Endothelial cell (in vitro differentiated cells): ENCODE data around the gene PAGE5. TPM values are rescaled to one million over a fixed set of nuclear protein-coding genes. Genes with fewer than 3 reads are reported as not detected.

Experiments used
- DNase-seq: peaks from one replicate; pipeline ENCODE4 v3.0.0; 2021; ENCODE audit warnings: low spot score
- H3K27ac Mint-ChIP-seq: one replicate; pipeline ENCODE4 v1.8.0; 2021; ENCODE audit warnings: mixed read lengths, inconsistent platforms; ENCODE audit not compliant: unreplicated experiment
- H3K27me3 Mint-ChIP-seq: one replicate; pipeline ENCODE4 v1.8.0; 2021; ENCODE audit warnings: mild to moderate bottlenecking, moderate library complexity, mixed read lengths, inconsistent platforms; ENCODE audit not compliant: unreplicated experiment
- H3K36me3 Mint-ChIP-seq: one replicate; pipeline ENCODE4 v1.8.0; 2021; ENCODE audit warnings: mild to moderate bottlenecking, low read depth, mixed read lengths, inconsistent platforms; ENCODE audit not compliant: unreplicated experiment
- H3K4me1 Mint-ChIP-seq: one replicate; pipeline ENCODE4 v1.8.0; 2021; ENCODE audit warnings: mild to moderate bottlenecking, mixed read lengths, inconsistent platforms; ENCODE audit not compliant: unreplicated experiment
- H3K4me3 Mint-ChIP-seq: one replicate; pipeline ENCODE4 v1.8.0; 2021; ENCODE audit warnings: mild to moderate bottlenecking, mixed read lengths, inconsistent platforms; ENCODE audit not compliant: unreplicated experiment
- H3K9me3 Mint-ChIP-seq: one replicate; pipeline ENCODE4 v1.8.0; 2021; ENCODE audit warnings: mixed read lengths, inconsistent platforms; ENCODE audit not compliant: unreplicated experiment
- total RNA-seq: library from RNA; stranded (reverse); fragmentation: NEBNext Ultra II Directional; extraction: Animal tissue kit (Norgen Biotek cat#: 25700); gene quantifications from one replicate; pipeline ENCODE4 v1.2.1, GENCODE V29; 2021; ENCODE audit not compliant: unreplicated experiment
- TF ChIP-seq, protein P1 (sequence below): fragments of 200-600 bp; sonication (generic); IDR thresholded peaks from one replicate; pipeline ENCODE4 v1.5.0; 2021; ENCODE audit warnings: antibody characterized with exemption; ENCODE audit not compliant: unreplicated experiment

The PAGE5 gene
- total RNA-seq, 1 donor from 2014 or later, result not detected

DNA sequence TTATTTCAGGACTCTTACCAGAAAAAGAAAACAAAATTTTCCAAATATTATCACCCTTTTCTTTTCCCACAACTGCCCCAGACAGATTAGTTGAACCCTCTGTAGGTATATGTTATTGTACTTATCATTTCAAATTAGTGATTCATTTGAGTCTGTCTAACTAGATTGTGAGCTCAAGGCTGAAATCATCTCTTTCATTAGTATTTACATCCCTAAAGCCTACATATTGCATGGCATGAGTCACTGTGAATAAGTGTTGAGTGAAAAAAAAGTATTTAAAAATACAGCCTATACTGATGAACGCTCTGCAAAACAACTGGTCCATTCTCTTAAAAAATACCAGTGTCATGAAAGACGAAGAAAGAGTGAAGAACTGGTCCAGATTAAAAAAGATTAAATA lies 40.7 kb downstream of the PAGE5 start:
- no peak overlapping the region for H3K27ac Mint-ChIP-seq
- no peaks in the 10 kb centered on the region for H3K9me3 Mint-ChIP-seq
- no peaks in the 10 kb centered on the region for H3K4me1 Mint-ChIP-seq
- no peaks in the 10 kb centered on the region for H3K36me3 Mint-ChIP-seq
- TF ChIP-seq, protein P1, sequence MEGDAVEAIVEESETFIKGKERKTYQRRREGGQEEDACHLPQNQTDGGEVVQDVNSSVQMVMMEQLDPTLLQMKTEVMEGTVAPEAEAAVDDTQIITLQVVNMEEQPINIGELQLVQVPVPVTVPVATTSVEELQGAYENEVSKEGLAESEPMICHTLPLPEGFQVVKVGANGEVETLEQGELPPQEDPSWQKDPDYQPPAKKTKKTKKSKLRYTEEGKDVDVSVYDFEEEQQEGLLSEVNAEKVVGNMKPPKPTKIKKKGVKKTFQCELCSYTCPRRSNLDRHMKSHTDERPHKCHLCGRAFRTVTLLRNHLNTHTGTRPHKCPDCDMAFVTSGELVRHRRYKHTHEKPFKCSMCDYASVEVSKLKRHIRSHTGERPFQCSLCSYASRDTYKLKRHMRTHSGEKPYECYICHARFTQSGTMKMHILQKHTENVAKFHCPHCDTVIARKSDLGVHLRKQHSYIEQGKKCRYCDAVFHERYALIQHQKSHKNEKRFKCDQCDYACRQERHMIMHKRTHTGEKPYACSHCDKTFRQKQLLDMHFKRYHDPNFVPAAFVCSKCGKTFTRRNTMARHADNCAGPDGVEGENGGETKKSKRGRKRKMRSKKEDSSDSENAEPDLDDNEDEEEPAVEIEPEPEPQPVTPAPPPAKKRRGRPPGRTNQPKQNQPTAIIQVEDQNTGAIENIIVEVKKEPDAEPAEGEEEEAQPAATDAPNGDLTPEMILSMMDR, result no peak
- no peak overlapping the region for H3K4me3 Mint-ChIP-seq
- no peak for DNase-seq
- H3K27me3 Mint-ChIP-seq, result no peaks in the 10 kb centered on the region

GRCh38 chrX:55264816-55265215 lies 44.7 kb downstream of the PAGE5 start, which contains the start of gene PAGE3:
Gene PAGE3, minus strand, starts transcription at chrX:55264916. Its CDS starts 1,013 bp downstream, at chrX:55263903.
- DNase-seq, result no peak
- no peaks in the 10 kb centered on the region for H3K4me1 Mint-ChIP-seq
- no peaks in the 10 kb centered on the region for H3K9me3 Mint-ChIP-seq
- no peak within 1 kb of the TSS for H3K4me3 Mint-ChIP-seq
- no peak within 1 kb of the TSS for H3K27ac Mint-ChIP-seq
- TF ChIP-seq, protein P1, result no peak
- no peaks in the 10 kb centered on the region for H3K27me3 Mint-ChIP-seq
- no peaks in the 10 kb centered on the region for H3K36me3 Mint-ChIP-seq

Other genes with a start within 250 kb of the PAGE5 start
- gene PFKFB1, start 226.2 kb upstream of the PAGE5 start, total RNA-seq, result 0.49 TPM
- 28.5 TPM for gene APEX2, start 220.0 kb upstream of the PAGE5 start, total RNA-seq
- gene ALAS2, start 189.4 kb upstream of the PAGE5 start, total RNA-seq, result not detected
- gene PAGE2B, start 145.3 kb upstream of the PAGE5 start, total RNA-seq, result not detected
- gene PAGE2, start 131.3 kb upstream of the PAGE5 start, total RNA-seq, result not detected
- not detected for gene PAGE3, start 44.6 kb downstream of the PAGE5 start, total RNA-seq
- 20.1 TPM for gene MAGEH1, start 231.8 kb downstream of the PAGE5 start, total RNA-seq